NOMO-1 (cell line): Measurements from ENCODE around the gene TBX6.

Source experiments
- DNase-seq, 2 experiments: peaks; one replicate each; lab custom pipeline; 2025; ENCODE audit not compliant: unreplicated experiment in 2 of 2; lab: John Stamatoyannopoulos, UW

Gene TBX6

DNA sequence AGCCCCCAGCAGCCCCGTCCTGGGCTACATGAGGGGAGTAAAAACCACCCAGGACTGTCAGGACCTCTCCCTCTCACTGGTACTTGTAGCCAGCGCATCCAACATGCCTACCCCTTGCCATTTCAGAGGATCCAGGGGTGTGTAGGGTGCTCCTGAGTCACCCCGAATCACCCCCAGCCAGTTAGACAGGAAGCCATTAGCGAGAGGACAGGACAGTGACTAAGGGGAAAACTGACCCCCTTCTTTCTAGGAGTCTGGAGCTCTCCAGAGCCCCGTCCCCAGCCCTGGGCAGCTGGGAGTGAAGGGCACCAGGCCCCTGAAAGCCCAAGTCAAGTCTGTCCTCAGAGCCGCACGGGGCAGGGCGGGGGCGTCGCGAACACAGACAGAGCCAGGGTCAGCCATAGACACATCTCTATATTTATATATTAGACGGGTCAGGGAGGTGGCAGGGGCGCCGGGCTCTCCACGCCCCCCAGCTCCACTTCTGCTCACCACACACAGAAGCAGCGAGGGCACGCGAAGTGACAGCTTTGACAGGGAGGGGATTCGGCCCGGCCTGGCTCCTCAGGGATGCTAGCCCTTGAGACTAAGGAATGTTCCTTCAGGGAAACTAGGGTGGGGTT lies 22.1 kb upstream of the TBX6 start:
- no peak for DNase-seq

DNA sequence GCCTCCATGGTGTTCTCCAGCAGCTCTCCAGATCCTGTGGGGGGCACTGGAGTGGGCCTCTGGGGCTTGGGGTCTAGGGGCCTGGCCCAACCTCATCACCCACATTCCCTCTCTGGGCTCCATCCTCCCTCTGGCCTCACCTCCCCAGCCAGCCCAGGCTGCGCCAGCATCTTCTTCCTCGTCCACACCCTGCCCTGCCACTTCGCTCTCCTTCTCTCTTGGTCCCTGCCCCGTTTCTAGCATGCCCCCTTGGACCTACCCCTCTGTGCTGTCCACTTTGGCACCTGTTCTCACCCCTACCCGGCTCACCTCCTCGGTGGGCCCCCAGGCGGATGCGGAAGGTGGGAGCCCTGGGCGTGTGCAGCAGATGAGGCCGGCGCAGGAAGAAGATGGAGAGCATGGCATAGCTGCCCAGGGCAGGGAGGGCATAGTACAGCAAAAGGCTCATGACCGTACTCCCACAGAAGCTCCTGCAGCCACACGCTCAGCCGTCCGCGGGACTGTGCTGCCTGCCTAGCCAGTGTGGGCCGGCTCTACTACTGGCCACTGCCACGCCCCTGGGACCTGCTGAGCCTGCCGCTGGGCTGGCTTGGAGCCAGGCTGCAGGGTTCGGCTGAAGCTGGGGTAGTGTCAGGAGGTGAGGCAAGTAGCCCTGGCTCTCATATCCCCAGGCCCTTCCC lies 21.4 kb upstream of the TBX6 start, which contains the start of gene GDPD3:
Gene GDPD3, minus strand, starts transcription at position 507 of the 680 bp plus-strand sequence. Its CDS starts 59 bp downstream, at position 448.
- no peak for DNase-seq

DNA sequence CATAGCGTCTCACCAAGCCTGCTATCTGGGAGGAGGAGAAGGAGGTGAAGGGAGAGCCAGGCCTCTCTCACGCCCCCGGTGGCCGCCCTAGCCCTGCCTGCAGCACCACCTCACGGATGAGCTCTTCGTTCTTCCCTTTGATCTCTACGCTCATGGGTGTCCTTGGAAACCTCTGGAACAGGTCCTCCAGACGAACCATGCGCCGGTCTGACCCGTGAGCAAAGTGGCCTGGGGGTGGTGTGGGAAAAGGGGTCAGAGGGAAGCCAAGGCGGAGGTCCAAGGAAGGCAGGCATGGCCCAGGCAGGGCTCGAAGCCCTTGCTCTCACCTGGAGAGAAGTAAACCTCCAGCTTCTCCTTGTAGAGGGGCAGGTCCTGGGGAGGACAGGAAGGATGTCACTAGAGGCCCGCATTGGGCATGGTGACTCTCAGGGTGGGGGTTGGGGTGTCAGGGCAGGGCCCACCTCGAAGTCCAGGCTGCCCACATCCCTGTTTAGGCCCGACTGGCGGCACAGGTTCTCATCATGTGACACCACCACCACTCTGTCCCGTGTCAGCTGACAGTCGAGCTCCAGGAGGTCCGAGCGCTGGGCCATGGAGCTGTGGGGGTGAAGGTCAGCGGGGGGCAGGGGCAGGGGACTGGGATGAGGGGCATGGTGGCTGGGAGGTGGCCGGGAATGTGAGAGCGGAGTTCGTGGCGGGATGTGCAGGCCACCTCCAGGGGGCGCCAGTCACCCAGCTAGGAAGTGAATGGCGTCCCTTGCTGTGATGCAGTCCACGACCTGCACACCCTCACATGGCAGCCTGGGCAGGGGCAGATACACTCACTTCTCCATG lies 20.7 kb upstream of the TBX6 start:
- DNase-seq: peak; percentile 20 to 35

DNA sequence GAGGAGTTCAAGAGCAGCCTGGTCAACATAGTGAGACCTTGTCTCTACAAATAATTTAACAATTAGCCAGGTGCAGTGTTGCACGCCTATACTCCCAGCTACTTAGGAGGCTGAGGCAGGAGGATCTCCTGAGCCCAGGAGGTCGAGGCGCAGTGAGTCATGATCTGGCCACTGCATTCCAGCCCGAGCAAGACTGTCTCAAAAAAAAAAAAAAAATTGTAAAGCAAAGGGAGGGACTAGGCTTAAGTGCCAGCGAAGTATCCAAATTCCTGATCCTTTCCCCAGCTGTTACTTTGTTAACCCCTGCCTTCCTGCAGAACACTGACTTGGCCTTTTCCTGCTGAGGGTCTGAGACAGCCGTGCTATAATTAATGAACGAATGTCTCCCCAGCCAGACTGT lies 18.9 kb upstream of the TBX6 start:
- DNase-seq: no peak

DNA sequence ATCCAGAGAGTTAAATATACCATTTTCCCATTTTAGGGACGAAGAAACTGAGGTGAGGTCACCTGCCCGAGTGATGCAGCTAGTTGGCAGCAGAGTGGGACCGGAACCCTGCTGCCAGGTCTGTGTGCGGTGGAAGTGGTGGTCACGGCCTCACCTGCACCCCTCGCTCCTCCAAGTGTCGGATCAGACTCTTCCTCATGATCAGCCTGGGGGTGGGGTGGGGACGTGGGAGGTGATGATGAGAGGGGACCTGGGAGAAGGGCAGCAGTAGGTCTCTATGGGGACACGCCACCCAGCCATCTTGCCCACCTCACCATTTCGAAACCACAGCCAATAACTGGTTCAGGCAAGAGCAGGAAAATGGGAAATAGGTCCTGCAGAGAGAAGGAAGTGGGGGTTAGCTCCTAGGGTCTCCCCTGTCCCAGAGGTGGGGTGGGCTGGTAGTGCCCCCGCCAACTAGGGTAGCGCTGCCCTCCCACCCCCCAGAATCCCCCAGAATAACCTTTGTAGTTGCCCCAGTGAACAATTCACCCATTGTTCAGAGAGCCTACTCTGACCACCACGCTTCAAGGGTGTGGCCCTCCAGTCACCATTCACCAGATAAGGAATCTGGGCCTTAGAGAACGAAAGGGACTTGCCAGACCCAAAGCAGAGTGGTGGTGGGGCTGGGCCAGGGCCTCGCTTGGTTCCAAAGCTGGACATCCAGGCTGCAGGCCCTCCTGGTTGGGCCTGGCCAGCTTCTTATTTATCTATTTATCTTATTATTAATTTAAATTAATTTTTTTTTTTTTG lies 16.5 kb upstream of the TBX6 start:
- DNase-seq: no peak

DNA sequence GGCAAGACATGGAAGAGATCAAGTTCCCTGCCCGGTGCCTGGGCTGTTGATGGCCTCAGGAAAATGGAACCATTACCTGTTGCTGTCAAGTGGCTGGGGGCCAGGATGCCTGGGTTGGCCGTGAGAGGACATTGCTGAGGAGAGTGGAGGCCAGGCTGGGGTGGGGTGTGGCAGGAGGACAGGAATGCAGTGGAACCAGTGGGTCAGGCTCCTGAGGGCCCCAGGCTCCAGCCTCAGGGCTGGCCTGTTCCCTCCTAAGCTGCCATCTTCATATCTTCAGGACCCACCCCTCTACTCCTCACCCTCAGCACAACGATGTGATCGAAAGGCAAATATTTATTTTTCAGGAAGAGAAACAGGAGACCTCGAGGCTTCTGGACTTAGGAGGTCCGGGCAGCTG lies 12.8 kb upstream of the TBX6 start:
- DNase-seq: no peak

DNA sequence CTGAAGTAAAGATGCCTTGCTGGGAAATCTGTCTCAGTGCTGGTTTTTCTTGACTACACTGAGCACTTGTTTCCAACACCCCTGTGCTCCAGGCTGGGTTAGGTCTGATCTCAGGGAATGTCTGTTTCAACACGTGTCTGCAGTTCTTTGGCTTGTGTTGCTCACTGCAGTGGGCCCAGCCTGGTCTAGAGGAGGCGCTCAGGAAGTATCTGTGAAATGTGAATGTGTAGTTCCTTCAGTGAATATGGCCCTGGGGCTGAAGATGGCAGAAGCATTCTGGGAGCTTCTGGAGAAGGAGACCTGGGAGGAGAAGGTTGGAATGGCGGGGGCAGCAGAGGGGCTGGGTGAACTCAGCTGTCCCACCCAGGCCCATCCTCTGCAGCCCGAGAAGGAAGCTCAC lies 12.4 kb upstream of the TBX6 start:
- DNase-seq: no peak

DNA sequence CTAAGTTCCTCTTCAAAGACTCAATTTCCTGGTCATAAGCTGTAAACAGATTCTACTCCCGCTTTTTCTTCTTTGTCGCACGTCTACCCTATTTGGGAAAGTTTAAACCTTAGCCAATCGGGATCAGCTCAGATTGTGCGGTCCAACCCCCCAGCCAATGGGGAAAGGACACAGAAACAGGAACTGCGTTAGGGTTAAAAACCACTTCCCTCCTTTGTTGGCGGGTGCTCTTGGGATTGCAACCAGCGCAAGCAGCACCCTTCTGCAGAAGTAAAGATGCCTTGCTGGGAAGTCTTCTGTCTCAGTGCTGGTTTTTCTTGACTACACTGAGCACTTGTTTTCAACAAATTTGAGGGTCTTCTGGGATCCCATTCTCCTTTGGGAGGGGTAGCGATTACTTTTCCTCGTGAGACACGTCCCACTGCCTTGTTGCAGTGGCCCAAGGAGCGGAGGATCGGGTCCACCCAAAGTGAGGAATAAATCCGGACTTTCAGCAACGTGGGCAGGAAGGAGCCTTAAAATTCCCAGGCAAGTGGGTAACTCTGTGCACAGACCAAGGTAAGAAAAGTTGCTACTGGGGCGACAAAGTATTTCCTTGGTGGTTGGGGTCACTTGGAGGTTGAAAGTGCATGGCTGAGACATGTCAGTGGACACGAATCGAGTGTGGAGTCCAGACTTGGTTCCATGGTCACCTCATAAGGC lies 5.3 kb upstream of the TBX6 start:
- DNase-seq: no peak

DNA sequence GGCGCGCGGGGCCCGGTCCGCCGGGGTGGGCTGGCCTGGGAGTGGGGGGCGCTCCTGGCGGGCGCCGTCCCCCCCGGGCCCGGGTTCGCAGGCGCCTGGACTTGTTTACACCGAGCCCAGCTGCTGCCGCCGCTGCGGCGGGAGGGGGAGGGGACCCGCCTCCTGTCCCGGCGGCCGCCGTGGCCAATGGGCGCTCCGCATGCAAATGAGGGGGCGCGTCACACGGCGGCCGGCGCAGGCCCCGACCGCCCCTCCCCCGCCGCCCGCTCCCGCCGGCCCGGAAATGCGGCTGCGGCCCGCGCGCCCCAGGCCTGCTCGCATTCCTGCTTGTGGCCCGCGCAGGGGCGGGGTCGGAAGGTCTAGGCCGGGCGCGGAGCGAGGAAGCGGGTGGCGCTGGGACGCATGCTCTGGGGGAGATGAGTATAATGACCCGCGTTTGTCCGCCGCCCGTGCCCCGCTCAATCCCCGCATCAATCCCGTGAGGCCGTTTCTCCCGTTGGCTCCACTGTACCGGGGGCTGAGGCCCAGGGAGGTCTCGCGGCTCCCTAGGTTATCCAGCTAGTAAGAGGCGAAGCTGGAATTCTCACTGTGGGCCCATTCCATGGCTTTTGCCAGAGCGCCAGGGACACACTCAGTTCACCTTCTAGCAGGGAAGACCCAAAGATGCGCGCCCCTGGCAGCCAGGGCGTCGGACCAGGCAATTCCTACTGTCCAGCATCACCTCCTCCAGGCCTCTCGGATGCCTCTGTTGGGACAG lies 4.6 kb upstream of the TBX6 start, which contains the start of gene YPEL3:
Gene YPEL3, minus strand, starts transcription at position 109 of the 757 bp plus-strand sequence. CDS start 731 bp downstream, outside the sequence.
- peak; percentile 83 to 93 for DNase-seq

DNA sequence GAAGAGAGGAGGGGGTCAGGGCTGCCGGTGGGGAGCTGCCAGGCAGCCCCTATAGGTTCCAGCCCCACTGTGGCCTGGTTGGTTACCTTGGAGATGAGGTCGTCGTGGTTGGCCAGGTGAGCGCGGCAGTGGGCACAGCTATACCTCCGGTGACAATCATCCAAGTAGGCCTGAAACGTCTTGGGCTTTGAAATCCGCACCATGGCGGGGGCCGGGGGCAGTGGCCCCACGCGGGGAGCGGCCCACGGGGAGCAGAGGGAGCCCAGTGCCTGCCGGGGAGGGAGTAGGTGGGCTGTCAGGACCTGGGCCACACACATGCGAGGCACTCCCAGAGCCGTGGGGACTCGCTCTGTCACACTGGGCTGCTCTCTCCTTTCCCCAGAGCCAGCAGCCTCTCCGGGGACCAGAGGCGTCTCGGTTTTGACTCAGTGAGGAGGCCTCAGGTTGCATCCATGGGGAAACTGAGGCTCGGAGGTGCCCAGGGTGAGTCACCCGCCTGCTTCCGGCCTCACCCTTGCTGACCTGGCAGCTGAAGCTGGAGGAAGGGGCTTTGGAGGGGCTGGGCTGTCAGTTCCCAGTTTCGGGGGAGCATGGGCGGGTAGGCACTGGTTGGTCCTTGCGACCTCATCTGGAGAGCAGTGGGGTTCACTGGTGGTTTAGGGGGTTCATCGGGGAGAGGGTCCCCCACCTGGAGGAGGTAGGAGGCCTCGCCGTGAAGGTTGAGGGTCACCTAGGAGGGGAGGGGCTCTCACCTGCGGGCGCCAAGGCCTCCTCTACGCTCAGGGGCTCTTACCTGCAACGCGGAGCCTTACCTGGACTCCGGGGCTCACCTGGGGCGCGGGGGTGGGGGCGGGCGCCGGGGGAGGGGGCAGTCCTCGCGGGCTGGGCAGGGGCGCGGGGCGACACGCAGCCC lies 3.7 kb upstream of the TBX6 start:
- DNase-seq: no peak

DNA sequence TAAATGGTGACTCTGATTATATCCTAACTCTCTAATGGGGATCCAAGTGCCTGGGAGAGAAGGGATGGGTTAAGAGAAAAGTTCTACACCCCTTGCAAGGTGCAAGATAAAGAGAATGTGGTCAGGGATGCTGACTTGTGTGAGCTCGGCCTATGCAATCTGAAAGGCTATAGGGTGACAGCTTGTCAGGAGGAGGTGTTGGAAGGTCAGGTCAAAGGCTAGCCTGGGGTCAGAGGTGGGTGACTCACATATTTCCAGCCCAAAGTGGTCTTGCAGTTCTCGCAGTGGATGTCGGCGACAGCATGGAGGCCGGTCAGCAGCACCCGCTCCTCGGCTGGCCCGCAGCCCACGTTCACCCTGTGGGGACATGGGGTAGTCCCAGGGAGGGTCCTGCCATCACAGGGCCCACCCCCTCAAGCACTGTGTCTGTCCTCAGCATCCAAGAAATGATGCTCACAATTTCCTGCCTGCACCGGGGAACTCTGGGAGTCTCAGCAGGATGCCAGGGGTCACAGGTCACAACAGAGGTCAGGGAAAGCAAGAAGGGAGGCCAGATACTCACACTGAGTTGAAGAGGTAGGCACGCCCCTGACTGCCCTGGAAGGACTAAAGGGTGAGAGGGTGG lies 2.9 kb upstream of the TBX6 start:
- no peak for DNase-seq

DNA sequence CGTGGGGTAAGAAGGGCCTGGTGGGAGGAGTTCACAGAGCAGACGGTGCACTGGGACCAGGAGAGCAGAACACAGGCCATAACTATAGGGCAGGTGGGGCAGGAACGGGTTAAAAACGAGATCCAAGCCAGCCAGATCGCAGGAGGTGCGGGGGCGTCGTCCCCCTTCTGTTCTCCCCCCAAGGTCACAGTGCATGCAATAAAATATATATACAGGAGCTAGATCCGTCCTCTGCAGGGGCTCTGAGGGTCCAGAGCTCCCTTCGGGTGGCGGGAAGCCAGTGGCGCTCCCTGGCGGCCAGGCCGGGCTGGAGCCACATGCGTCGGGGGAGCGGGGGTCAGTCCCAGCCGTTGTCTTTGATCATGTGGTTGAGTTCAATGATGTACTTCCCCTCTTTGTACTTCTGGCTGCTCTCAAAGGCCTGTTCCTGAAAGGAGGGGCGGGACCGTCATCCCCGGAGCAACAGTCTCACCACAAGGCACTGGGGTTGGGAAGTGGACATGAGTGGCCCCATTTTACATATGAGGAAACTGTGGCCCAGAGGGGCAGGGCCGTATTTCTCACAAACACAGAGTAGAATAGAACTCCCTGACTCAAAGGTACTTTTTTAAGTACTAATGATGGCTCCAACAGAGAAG lies 768 bp upstream of the TBX6 start:
- peak; percentile 96 to 98 for DNase-seq

DNA sequence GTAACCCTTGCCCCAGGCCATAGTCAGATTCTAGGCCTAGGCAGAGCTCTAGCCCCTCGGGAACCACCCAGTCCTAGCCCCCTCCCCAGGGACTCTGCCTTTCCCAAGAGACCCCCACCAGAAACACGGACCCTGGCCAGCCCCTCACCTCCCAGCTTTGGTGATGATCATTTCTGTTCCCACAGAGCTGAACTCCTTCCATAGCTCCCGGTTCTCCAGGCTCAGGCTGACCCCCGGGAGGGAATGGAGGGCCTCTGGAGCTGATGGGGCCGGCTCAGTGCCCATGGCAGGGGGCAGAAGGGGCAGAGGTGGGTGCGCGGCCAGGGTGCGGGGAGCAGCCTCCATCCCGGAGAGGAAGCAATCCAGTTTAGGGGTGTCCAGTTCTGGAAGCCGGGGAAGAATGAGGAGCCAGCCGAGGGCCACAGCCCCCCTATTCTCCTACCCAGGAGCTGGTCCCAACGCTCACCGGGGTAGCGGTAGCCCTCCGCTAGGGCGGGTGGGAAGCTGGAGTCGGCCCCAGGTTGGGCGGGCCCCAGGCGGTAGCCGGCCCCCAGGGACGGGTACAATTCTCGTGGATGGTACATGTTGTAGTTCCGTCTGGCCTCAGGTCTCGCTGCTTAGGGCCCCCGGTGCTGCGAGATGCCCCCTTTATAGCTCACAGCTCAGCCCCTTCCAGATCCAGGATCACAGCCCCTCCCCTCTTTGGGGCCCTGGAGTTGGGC lies 953 bp downstream of the TBX6 start:
- DNase-seq: no peak

DNA sequence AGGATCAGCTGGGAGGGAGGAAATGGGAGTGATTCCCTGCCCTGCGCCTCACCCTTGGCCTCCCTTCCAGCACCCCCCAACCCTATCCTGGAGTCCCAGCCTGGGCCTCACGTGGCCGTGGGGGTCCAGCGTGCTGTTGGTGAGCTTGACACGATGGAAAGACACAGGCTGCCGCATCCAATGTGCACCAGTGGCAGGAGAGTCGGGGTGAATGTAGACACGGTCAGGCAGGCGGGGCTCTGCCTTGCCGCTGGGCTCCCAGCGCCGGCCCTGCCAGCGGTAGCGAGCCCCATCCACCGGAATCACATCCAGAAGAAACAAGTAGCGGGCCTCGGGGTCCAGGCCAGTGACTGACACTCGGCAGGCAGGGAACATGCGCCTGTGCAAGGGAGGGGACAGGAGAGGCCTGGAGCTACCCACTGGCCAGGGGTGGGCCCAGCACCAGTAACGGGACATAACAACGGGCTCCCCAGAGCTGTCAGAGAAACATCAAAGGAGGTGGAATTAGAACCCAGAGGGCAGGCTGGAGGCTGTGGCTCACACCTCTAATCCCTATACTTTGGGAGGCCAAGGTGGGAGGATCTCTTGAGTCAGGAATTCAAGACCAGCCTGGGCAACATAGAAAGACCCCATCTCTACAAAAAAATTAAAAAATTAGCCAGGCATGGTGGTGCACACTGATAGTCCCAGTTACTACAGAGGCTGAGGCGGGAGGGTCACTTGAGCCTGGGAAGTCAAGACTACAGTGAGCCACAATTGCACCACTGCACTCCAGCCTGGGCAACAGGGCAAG lies 2.7 kb downstream of the TBX6 start:
- DNase-seq: no peak

DNA sequence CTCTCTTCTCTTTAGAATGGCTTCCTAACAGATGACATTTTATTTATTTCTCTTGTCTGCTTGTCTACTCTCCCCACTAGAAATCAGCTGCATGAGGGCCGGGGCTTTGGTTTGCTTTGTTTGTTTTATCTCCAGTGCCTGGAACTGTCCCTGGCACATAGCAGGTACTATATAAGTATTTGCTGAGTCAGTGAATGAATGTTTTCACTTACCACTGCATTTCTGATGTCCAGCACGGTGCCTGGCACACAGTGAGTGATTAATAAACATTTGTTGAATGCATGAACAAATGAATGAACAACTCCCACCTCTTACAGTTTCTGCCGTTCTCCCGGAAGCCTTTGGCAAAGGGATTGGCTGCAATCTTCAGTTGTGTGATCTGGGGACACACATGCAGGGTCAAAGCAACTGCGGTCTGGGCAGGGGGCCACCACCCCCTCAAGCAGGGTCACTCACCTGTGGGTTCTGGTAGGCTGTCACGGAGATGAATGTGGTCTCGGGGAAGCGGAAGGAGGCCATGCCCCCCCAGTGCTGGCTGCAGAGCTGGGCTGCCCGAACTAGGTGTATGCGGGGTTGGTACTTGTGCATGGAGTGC lies 3.4 kb downstream of the TBX6 start:
- DNase-seq: no peak
